IPS DF 6.9 (cell line): ENCODE measurements around the gene ETV6.

Experiments
- DNase-seq: peaks from one replicate; pipeline ENCODE4 v3.0.0-alpha.2; 2013; ENCODE audit warnings: low read depth, low spot score
- H3K27ac ChIP-seq: one replicate; pipeline ENCODE4 v1.5.1; 2013; ENCODE audit warnings: low read length, control low read depth
- H3K27me3 ChIP-seq: 2 replicates; pipeline ENCODE4 v1.6.1; 2013; ENCODE audit warnings: mild to moderate bottlenecking, low read length; ENCODE audit not compliant: control insufficient read depth, insufficient read depth
- H3K36me3 ChIP-seq: 2 replicates; pipeline ENCODE4 v1.6.1; 2013; ENCODE audit warnings: low read length; ENCODE audit not compliant: control insufficient read depth, insufficient read depth
- H3K4me1 ChIP-seq: 2 replicates; pipeline ENCODE4 v1.6.1; 2013; ENCODE audit warnings: low read length; ENCODE audit not compliant: control insufficient read depth, insufficient read depth
- H3K4me3 ChIP-seq: 2 replicates; pipeline ENCODE4 v1.5.1; 2013; ENCODE audit warnings: mild to moderate bottlenecking, low read length
- H3K9me3 ChIP-seq: 2 replicates; pipeline ENCODE4 v1.6.1; 2013; ENCODE audit warnings: low read length, inconsistent platforms; ENCODE audit not compliant: control insufficient read depth, insufficient read depth
- WGBS: extraction: QIAGEN DNeasy Blood & Tissue Kit; methylation state at CpG from one replicate; pipeline ENCODE4 v1.1.7; 2013; ENCODE audit warnings: mixed read lengths, missing lambda C conversion rate; ENCODE audit not compliant: insufficient read length, insufficient coverage; 5-methylcytosine and 5-hydroxymethylcytosine counted together

Gene ETV6

DNA sequence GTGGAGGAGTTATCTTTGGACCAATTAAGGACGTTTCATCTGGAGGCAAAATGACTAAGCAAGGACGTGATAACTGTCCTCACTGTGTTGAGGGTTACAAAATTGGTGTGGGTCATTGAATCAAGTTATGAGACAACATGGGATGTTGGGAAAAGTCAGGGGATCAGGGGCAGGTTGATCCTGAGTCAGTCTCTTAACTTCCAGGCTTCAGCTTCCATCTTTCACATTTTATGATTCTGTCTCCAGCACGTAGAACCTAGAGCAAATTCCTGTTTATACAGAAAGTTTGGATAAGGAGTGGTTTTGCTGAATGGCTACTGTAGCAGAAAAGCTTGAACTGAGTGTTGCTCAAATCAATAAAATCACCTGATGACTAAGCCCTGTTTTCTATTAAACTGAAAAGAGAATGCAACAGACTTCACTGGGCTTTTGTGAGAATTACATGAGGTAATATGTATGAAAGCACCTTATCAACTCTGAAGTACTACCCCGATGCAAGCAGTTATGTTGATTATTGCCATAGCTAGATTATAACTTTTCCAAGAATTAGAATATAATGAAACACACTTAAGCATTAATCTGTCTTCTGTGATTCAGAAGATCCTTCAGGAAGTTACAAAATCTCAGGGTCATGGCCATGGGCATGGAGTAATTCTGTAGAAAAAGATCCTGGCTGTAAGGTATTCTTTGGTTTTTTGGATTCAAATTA, 184.8 kb downstream of the ETV6 start:
- no CpG with 5 or more reads among the region's 4 CpGs for WGBS

DNA sequence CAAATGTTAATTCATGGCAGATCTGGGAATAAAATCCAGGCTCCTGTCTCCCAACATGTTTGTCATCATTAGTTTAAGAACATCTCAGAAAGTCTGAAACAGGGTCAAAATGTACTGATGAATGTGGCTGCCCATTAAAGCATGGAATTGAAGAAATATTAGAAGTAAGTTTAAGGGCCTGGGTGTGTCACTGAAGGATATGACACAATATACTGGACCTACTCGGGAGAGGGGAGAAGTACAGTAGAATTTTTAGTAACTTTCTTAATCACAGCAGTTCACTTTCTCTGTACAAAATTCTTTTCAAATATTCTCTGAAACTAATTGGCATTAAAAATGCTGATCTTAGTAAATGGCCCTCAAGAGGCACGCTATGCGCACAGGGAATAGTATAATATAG, 185.5 kb downstream of the ETV6 start:
- no CpG with 5 or more reads among the region's 3 CpGs for WGBS
- Histone ChIP-seq H3K27ac (no peak overlapping the region), H3K9me3 (no peaks in the 10 kb centered on the region), H3K4me1 (no peaks in the 10 kb centered on the region), H3K36me3 (no peaks in the 10 kb centered on the region), H3K27me3 (no peaks in the 10 kb centered on the region), H3K4me3 (no peak overlapping the region)
- DNase-seq = no peak

More for the DNA sequence above, 184.8 kb downstream of the ETV6 start:
- DNase-seq = no peak
- Histone ChIP-seq H3K4me3 (no peak overlapping the region), H3K36me3 (no peaks in the 10 kb centered on the region), H3K4me1 (no peaks in the 10 kb centered on the region; the same call in 1 of the 2 replicates), H3K27me3 (no peaks in the 10 kb centered on the region), H3K9me3 (no peaks in the 10 kb centered on the region), H3K27ac (no peak overlapping the region)

- Histone ChIP-seq H3K4me3 (no peak overlapping the region), H3K27me3 (no peaks in the 10 kb centered on the region), H3K4me1 (no peaks in the 10 kb centered on the region), H3K9me3 (no peaks in the 10 kb centered on the region), H3K36me3 (no peaks in the 10 kb centered on the region), H3K27ac (no peak overlapping the region)
- no peak for DNase-seq
- no CpG with 5 or more reads among the region's 14 CpGs for WGBS
These were observed 187.0 kb downstream of the ETV6 start for GRCh38 chr12:11836282-11837151.

- no peak for DNase-seq
- H3K27me3 ChIP-seq = no peaks in the 10 kb centered on the region
- no CpG with 5 or more reads among the region's 3 CpGs for WGBS
- H3K4me1 ChIP-seq = no peaks in the 10 kb centered on the region
- no peak overlapping the region for H3K4me3 ChIP-seq
- H3K36me3 ChIP-seq = no peaks in the 10 kb centered on the region
- H3K27ac ChIP-seq = no peak overlapping the region
- no peaks in the 10 kb centered on the region for H3K9me3 ChIP-seq
These were observed 187.9 kb downstream of the ETV6 start for GRCh38 chr12:11837216-11837934.

GRCh38 chr12:11838403-11838802, 188.9 kb downstream of the ETV6 start:
- no peaks in the 10 kb centered on the region for H3K9me3 ChIP-seq
- DNase-seq = no peak
- H3K4me3 ChIP-seq = no peak overlapping the region
- H3K4me1 ChIP-seq = no peaks in the 10 kb centered on the region
- no CpG with 5 or more reads among the region's 2 CpGs for WGBS
- no peak overlapping the region for H3K27ac ChIP-seq
- no peaks in the 10 kb centered on the region for H3K27me3 ChIP-seq
- no peaks in the 10 kb centered on the region for H3K36me3 ChIP-seq

DNA sequence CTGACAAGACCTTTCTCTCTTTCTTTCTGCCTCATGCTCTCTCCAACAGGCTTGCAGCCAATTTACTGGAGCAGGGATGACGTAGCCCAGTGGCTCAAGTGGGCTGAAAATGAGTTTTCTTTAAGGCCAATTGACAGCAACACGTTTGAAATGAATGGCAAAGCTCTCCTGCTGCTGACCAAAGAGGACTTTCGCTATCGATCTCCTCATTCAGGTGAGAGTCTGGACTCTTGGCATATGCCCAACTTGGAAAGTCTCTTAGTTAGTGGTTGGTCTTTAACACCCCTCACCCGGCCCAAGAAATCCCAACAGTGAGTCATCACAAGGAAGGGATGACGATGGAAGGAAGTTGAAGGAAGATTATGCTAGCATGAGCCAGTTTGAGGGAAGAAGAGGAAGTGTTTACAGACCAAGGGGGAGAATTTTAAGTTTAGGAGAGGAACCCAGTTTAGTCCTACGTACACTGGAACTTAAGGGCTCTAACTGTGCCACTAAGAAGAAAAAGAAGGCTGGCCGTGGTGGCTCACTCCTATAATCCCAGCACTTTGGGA, 189.7 kb downstream of the ETV6 start:
- Histone ChIP-seq H3K27me3 (no peaks in the 10 kb centered on the region), H3K27ac (no peak overlapping the region), H3K4me3 (no peak overlapping the region), H3K36me3 (no peaks in the 10 kb centered on the region), H3K4me1 (no peaks in the 10 kb centered on the region), H3K9me3 (no peaks in the 10 kb centered on the region)
- no peak for DNase-seq
- no CpG with 5 or more reads among the region's 8 CpGs for WGBS

DNA sequence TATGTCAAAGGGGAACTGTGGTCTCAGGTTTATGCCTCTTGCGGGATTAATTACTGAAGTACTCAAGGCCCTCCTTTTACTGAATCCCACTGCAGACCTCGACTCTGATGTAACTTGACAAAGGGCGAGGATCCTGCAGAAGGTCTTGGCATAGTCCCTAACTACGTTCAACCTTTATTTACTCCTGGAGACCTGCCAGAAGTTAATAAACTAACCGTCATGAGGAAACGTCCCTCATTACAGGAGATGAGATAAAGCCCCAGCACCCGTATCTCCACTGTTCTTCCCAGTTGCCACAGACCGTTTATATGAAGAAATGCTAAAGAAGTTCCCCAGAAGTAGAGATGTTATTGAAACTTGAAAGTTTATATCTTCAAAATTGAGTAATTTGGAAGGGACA, 190.9 kb downstream of the ETV6 start:
- no peak overlapping the region for H3K4me3 ChIP-seq
- no peaks in the 10 kb centered on the region for H3K36me3 ChIP-seq
- no peaks in the 10 kb centered on the region for H3K4me1 ChIP-seq
- no peaks in the 10 kb centered on the region for H3K27me3 ChIP-seq
- no peak for DNase-seq
- no peak overlapping the region for H3K27ac ChIP-seq
- no peaks in the 10 kb centered on the region for H3K9me3 ChIP-seq
- WGBS = no CpG with 5 or more reads among the region's 8 CpGs

DNA sequence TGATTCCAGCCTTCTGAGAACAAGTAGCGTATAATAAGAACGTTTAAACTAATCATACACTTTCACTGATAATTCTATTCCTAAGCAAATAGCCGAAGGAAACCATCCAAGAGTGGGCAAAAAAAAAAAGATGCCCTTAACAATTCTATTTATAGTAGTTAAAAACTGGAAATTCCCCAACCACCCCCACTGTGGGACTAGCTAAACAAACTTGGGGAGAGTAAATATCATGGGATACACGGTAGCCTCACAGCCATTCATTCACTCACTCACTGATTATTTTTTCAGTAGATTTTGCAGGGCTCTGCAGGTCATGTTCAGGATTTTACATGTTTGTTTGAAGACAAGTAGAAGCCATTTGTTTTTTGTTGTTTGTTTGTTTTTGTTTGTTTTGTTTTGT, 197.0 kb downstream of the ETV6 start:
- no CpG with 5 or more reads among the region's 4 CpGs for WGBS
- no peak for DNase-seq
- H3K4me1 ChIP-seq = no peaks in the 10 kb centered on the region
- no peak overlapping the region for H3K4me3 ChIP-seq
- H3K9me3 ChIP-seq = no peaks in the 10 kb centered on the region
- H3K36me3 ChIP-seq = no peaks in the 10 kb centered on the region
- no peak overlapping the region for H3K27ac ChIP-seq
- no peaks in the 10 kb centered on the region for H3K27me3 ChIP-seq

GRCh38 chr12:11847539-11847938, 198.1 kb downstream of the ETV6 start:
- H3K27me3 ChIP-seq = no peaks in the 10 kb centered on the region
- H3K4me3 ChIP-seq = no peak overlapping the region
- no peak overlapping the region for H3K27ac ChIP-seq
- no peak for DNase-seq
- no CpG with 5 or more reads among the region's 1 CpG for WGBS
- H3K9me3 ChIP-seq = no peaks in the 10 kb centered on the region
- no peaks in the 10 kb centered on the region for H3K4me1 ChIP-seq
- H3K36me3 ChIP-seq = no peaks in the 10 kb centered on the region

DNA sequence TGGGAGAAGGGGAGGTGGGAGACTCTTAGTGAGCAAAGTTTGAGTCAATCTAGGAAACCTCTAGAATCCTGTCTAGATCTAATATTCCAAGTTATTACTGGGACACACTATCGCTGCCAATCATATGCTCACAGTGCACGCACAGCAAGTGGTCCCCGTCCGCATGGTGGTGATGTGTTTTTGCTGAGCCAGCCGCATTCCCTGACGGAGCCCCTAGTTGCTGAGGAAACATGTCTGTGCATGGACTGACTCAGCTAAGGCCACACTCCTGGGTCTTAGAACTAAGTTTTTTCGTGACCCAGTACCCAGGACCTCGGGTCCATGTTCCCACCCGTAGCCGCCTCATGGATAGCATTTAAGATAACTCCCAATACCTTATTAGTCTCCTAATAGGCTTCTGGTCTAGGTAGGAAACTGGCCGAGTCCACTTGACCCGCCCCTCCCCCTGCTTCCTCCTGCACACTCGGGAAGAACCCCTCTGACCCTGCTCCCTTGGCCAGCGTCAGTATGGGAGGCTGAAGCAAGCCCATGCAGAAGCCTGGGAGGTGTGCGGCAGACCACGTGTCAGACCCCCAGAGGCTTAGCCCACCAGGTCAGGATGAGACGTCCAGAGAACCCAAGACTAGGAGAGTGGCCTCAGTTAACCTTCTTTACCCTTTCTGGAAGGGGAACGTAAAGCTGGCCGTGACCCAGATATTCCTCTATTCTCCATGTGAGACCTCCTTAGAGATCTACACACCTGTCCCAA, 200.5 kb downstream of the ETV6 start:
- no peak for DNase-seq
- no peaks in the 10 kb centered on the region for H3K4me1 ChIP-seq
- no peaks in the 10 kb centered on the region for H3K36me3 ChIP-seq
- no peak overlapping the region for H3K4me3 ChIP-seq
- no peak overlapping the region for H3K27ac ChIP-seq
- H3K27me3 ChIP-seq = no peaks in the 10 kb centered on the region
- H3K9me3 ChIP-seq = no peaks in the 10 kb centered on the region
- WGBS = no CpG with 5 or more reads among the region's 19 CpGs
